ENCODE data around the gene GLI3. TPM values are rescaled to one million over a fixed set of nuclear protein-coding genes. Genes with fewer than 3 reads are reported as not detected.

The GLI3 gene
- total and polyA plus RNA-seq, 10 of the 15 experiments (the other 5 are each of a cell fraction or from before 2014, with no cell fraction given), result 0.01 TPM; not detected in 8

DNA sequence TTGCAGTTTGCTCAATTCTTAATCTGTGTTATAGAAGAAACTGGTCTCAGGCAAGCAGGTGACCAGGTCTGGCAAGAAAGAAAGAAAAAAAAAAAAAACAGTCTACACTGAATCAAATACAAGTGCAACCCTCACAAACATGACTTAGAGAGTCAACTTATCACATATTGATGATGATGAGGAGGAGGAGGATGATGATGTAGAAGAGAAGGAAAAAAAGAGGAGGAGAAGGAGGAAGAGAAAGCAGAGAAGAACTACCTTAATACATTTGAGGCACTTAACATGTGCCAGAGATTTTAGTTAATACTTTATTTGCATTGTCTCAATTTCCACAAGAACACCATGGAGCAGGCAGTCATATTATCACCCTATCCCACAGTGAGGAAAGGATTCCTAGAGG is 91.5 kb downstream of the GLI3 start:
- FAIRE-seq, result no peak
- no peaks in the 10 kb centered on the region for H3K36me3 ChIP-seq (ENCODE audit: control insufficient read depth in 2 of 2, insufficient read depth in 2 of 2, low read length in 1 of 2)
- no peak overlapping the region for H3K4me3 ChIP-seq
- in situ Hi-C loops (cut with MboI), result no loop called here
- no peak for TF ChIP-seq KDM1A (IDR thresholded peaks at IDR 0.05; ENCODE audit: borderline replicate concordance)
- TF ChIP-seq NR2C2 (IDR thresholded peaks at IDR 0.05; ENCODE audit: borderline replicate concordance, control insufficient read depth, insufficient read length, low read depth), result no peak
- TF ChIP-seq ZNF384 (IDR thresholded peaks at IDR 0.05; ENCODE audit: borderline replicate concordance, low read depth, low read length), result no peak
- no peak for TF ChIP-seq MEF2B (IDR thresholded peaks at IDR 0.05; ENCODE audit: partially characterized antibody, poor library complexity, severe bottlenecking)
- no peak for TF ChIP-seq MXI1 (IDR thresholded peaks at IDR 0.05; ENCODE audit: low read depth, low read length)
- no peak for TF ChIP-seq SMC3 (IDR thresholded peaks at IDR 0.05; ENCODE audit: borderline replicate concordance, low read length)
- TF ChIP-seq STAT1 (conservative IDR thresholded peaks at IDR 0.05), result no peak
- TF ChIP-seq EGR1 (IDR thresholded peaks at IDR 0.05; ENCODE audit: borderline replicate concordance in 1 of 2, low read depth in 2 of 2, low read length in 2 of 2), result no peak
- TF ChIP-seq PAX8 (IDR thresholded peaks at IDR 0.05), result no peak
- TF ChIP-seq BCL11A (IDR thresholded peaks at IDR 0.05; ENCODE audit: low read depth, low read length), result no peak
- no peak for TF ChIP-seq SUPT20H (IDR thresholded peaks at IDR 0.05; ENCODE audit: borderline replicate concordance, control insufficient read depth, low read depth, low read length)
- TF ChIP-seq CREM (IDR thresholded peaks at IDR 0.05; ENCODE audit: low read depth), result no peak
- no peak for TF ChIP-seq HDAC6 (IDR thresholded peaks at IDR 0.05; ENCODE audit: unreplicated experiment)
- ChIA-PET POLR2A (interaction anchor here (0.7 kb wide), 1 partner anchor 1134 kb away, joined by 4 read pairs; no protein-coding TSS in a partner anchor), RAD21 (ENCODE audit: unreplicated experiment) (no interaction called here), CTCF (no interaction called here), SMC1A (ENCODE audit: uncharacterized antibody, unreplicated experiment) (no interaction called here)
- BruUV-seq (replicated peaks), result no TSS peak
- H3K9me3 ChIP-seq (replicated peaks; ENCODE audit: control insufficient read depth, insufficient read depth, low read length), result no peaks in the 10 kb centered on the region
- no peak overlapping the region for H2AFZ ChIP-seq (ENCODE audit: control insufficient read depth, low read depth, low read length)
- no peak overlapping the region for H3K27ac ChIP-seq (ENCODE audit: control insufficient read depth, insufficient read depth)
- H3K9ac ChIP-seq (ENCODE audit: control insufficient read depth, insufficient read depth, low read length), result no peak overlapping the region
- H3K4me2 ChIP-seq (ENCODE audit: control insufficient read depth, insufficient read depth), result no peak overlapping the region
- no peaks in the 10 kb centered on the region for H4K20me1 ChIP-seq (ENCODE audit: control insufficient read depth, insufficient read depth)
- no peaks in the 10 kb centered on the region for H3K27me3 ChIP-seq (replicated peaks in 1 of 2; ENCODE audit: control insufficient read depth in 2 of 2, insufficient read depth in 2 of 2, low read length in 1 of 2)
- no peaks in the 10 kb centered on the region for H3K79me2 ChIP-seq (ENCODE audit: control insufficient read depth, insufficient read depth, low read length)
- intact Hi-C loops (cut with micrococcal nuclease; ENCODE audit: unreplicated experiment), result no loop called here
- no peaks in the 10 kb centered on the region for H3K4me1 ChIP-seq (ENCODE audit: control insufficient read depth, insufficient read depth, low read length)
- no peak for DNase-seq (ENCODE audit: low read depth, low spot score)
- ATAC-seq, result no peak

All from GM12878 (cell line).